Heart left ventricle (tissue), 16 donors: ENCODE results near the gene GADD45A. TPM values are rescaled to one million over a fixed set of nuclear protein-coding genes. Genes with fewer than 3 reads are reported as not detected.
"Not testable (repeated sequence)": the region's sequence is repeated elsewhere in the genome, so short reads cannot be mapped to it uniquely, and the experiment has no call there.

Experiments
- ATAC-seq, 4 donors: fragments of 200-7000 bp; cut with Tn5 transposase; one replicate each; pipeline ENCODE4 v1.9.1; 2020 to 2022; ENCODE audit warnings: moderate library complexity in 4 of 4, mild to moderate bottlenecking in 3 of 4, moderate number of reproducible peaks in 1 of 4
- DNase-seq, 5 donors: peaks; one replicate each; pipeline ENCODE4 v3.0.0-alpha.2; 2020
- H3K27ac ChIP-seq, 12 donors: fragments of 200-600 bp; sonication (generic) in 4 of 12; one replicate each; pipeline versions ENCODE4 v1.5.0 to v1.8.0; 2016 to 2022; ENCODE audit warnings: mild to moderate bottlenecking in 2 of 12
- H3K27me3 ChIP-seq, 9 donors: fragments of 200-600 bp; sonication (generic) in 2 of 9; one replicate each; pipeline versions ENCODE4 v1.5.1 to v1.8.0; 2016 to 2022; ENCODE audit warnings: mild to moderate bottlenecking in 3 of 9
- H3K36me3 ChIP-seq, 9 donors: fragments of 200-600 bp; sonication (generic) in 2 of 9; one replicate each; pipeline versions ENCODE4 v1.5.0 to v1.8.0; 2018 to 2022; ENCODE audit warnings: mild to moderate bottlenecking in 2 of 9
- H3K4me1 ChIP-seq, 12 donors: fragments of 200-600 bp; sonication (generic) in 4 of 12; one replicate each; pipeline versions ENCODE4 v1.5.0 to v1.8.0; 2016 to 2022; ENCODE audit warnings: mild to moderate bottlenecking in 3 of 12
- H3K4me3 ChIP-seq, 12 donors: fragments of 200-600 bp; sonication (generic) in 4 of 12; one replicate each; pipeline versions ENCODE4 v1.5.0 to v1.8.0; 2017 to 2022; ENCODE audit warnings: mild to moderate bottlenecking in 9 of 12, moderate library complexity in 4 of 12
- H3K9me3 ChIP-seq, 12 donors: fragments of 200-600 bp; sonication (generic) in 4 of 12; one replicate each; pipeline versions ENCODE4 v1.5.0 to v1.8.0; 2016 to 2022; ENCODE audit warnings: mild to moderate bottlenecking in 1 of 12
- POLR2A ChIP-seq, 2 donors: fragments of 450-650 bp; IDR thresholded peaks; one replicate each; pipeline ENCODE4 v1.6.1; 2017; ENCODE audit warnings: antibody characterized with exemption in 2 of 2, mild to moderate bottlenecking in 2 of 2, moderate library complexity in 2 of 2
- WGBS, 4 donors: extraction: QIAGEN DNeasy Blood & Tissue Kit in 2 of 4; methylation state at CpG; one replicate each; pipeline versions ENCODE4 v1.1.5 to v1.1.7; 2013 to 2018; 5-methylcytosine and 5-hydroxymethylcytosine counted together
- intact Hi-C, 10 donors: fragments of 100-400 bp; cut with DNase I; formaldehyde crosslinking; loops; one replicate each; pipeline versions ENCODE4 v1.11.1 to v1.14.2; 2022
- polyA plus RNA-seq, 2 donors: library from polyadenylated mRNA; stranded (reverse); fragments of 200-250 nt; gene quantifications; one replicate each; pipeline ENCODE4 v1.2.3, GENCODE V29; 2013
- total RNA-seq, 9 donors: library from RNA; depleted of rRNA in 2 of 9; stranded (reverse); fragments of >200 nt in 2 of 9; fragmentation: NEBNext Ultra II Directional in 3 of 9; extraction: Animal tissue kit (Norgen Biotek cat#: 25700) in 3 of 9; gene quantifications; one replicate each; pipeline versions ENCODE4 v1.1.0 to v1.2.4, GENCODE V29; 2016 to 2023
- TF ChIP-seq, protein P1 (sequence below), 12 donors: fragments of 200-600 bp; sonication (generic) in 4 of 12; IDR thresholded peaks; one replicate each; pipeline versions ENCODE4 v1.5.0 to v1.8.0; 2018 to 2022; ENCODE audit warnings: antibody characterized with exemption in 12 of 12, mild to moderate bottlenecking in 5 of 12
- donor health status: ischemic (EF 13 %, LVEDD 7.1; RV severe dilation, severe dysfunction).
- donor health status: healthy with polysubstance abuse.
- donor health status: DM: no; HTN: yes; CAD: no.
- donor health status: DM: no; HTN: no; CAD: no.
- donor health status: ischemic (EF 25% LVEDD 6.9; RV normal size, moderate dysfunction).
- donor health status: ischemic (EF 25% LVEDD 5.7; RV mildly dilated, moderate dysfunction).
- donor health status: healthy.
- donor health status: DM: yes; HTN: yes; CAD: no.
- donor health status: ischemic (EF 35%, LVEDD 5.7; RV mildly dilated, moderate dysfunction).
- donor health status: nonischemic (EF 11% LVEDD 7.7; RV severe dilation, severe dysfunction).
- donor health status: DM: yes; HTN: yes; CAD: no.
- donor health status: PGD.
- donor health status: ischemic (EF 29% LVEDD 5.4; RV normal size, mild dysfunction).
- donor health status: nonischemic (EF 23%, LVEDD 6.1; RV moderate dilation, normal function).

Gene GADD45A
- total and polyA plus RNA-seq, 11 donors = 26.5 to 119 (median 45.8) TPM

- Histone ChIP-seq H3K9me3 (no peaks in the 10 kb centered on the region), H3K4me1 (peaks cover 5 to 20% (median 15%) of the 10 kb centered on the region in 12 donors), H3K27ac (no peak overlapping the region), H3K27me3 (no peaks in the 10 kb centered on the region), H3K36me3 (no peaks in the 10 kb centered on the region), H3K4me3 (no peak overlapping the region)
- intact Hi-C loops = no loop called here
- ATAC-seq = peak in 1 of 4 donors; percentile 44
- DNase-seq = no peak
- TF ChIP-seq POLR2A (IDR thresholded peaks at IDR 0.05) = no peak
- TF ChIP-seq, protein P1, sequence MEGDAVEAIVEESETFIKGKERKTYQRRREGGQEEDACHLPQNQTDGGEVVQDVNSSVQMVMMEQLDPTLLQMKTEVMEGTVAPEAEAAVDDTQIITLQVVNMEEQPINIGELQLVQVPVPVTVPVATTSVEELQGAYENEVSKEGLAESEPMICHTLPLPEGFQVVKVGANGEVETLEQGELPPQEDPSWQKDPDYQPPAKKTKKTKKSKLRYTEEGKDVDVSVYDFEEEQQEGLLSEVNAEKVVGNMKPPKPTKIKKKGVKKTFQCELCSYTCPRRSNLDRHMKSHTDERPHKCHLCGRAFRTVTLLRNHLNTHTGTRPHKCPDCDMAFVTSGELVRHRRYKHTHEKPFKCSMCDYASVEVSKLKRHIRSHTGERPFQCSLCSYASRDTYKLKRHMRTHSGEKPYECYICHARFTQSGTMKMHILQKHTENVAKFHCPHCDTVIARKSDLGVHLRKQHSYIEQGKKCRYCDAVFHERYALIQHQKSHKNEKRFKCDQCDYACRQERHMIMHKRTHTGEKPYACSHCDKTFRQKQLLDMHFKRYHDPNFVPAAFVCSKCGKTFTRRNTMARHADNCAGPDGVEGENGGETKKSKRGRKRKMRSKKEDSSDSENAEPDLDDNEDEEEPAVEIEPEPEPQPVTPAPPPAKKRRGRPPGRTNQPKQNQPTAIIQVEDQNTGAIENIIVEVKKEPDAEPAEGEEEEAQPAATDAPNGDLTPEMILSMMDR (IDR thresholded peaks at IDR 0.05) = no peak
- WGBS, 4 donors = 64 to 78% (median 68%) methylated on average over 3 of the region's 3 CpGs
Observed at GRCh38 chr1:67651031-67651430, 34.0 kb upstream of the GADD45A start.

- intact Hi-C loops = no loop called here
- DNase-seq (no peak), ATAC-seq (peak in 2 of 4 donors; percentile 13 to 56)
- no peak overlapping the region for H3K4me3 ChIP-seq
- no peak overlapping the region for H3K27ac ChIP-seq
- H3K36me3 ChIP-seq = no peaks in the 10 kb centered on the region
- no peaks in the 10 kb centered on the region for H3K27me3 ChIP-seq
- no peak for TF ChIP-seq POLR2A (IDR thresholded peaks at IDR 0.05)
- TF ChIP-seq, protein P1 (IDR thresholded peaks at IDR 0.05) = no peak
- H3K9me3 ChIP-seq = no peaks in the 10 kb centered on the region
- H3K4me1 ChIP-seq = peaks cover 0 to 2% (median 0%) of the 10 kb centered on the region in 12 donors
- 83 to 90% (median 86%) methylated on average over 2 of the region's 2 CpGs for WGBS, 4 donors
Observed at GRCh38 chr1:67652800-67653199, 32.2 kb upstream of the GADD45A start.

GRCh38 chr1:67653304-67653703, 31.7 kb upstream of the GADD45A start:
- no peaks in the 10 kb centered on the region for H3K4me1 ChIP-seq
- intact Hi-C loops = no loop called here
- TF ChIP-seq, protein P1 (IDR thresholded peaks at IDR 0.05) = no peak
- no peak for TF ChIP-seq POLR2A (IDR thresholded peaks at IDR 0.05)
- H3K36me3 ChIP-seq = no peaks in the 10 kb centered on the region
- DNase-seq = no peak
- H3K9me3 ChIP-seq = no peaks in the 10 kb centered on the region
- no peak overlapping the region for H3K4me3 ChIP-seq
- no peak overlapping the region for H3K27ac ChIP-seq
- H3K27me3 ChIP-seq = no peaks in the 10 kb centered on the region
- no peak for ATAC-seq

GRCh38 chr1:67655581-67655980, 29.4 kb upstream of the GADD45A start:
- intact Hi-C loops = no loop called here
- H3K27me3 ChIP-seq = no peaks in the 10 kb centered on the region
- no peaks in the 10 kb centered on the region for H3K4me1 ChIP-seq
- H3K9me3 ChIP-seq = no peaks in the 10 kb centered on the region
- WGBS, 4 donors = 95 to 97% (median 97%) methylated on average over 2 of the region's 2 CpGs
- H3K27ac ChIP-seq = no peak overlapping the region
- DNase-seq (no peak), ATAC-seq (no peak)
- no peaks in the 10 kb centered on the region for H3K36me3 ChIP-seq
- H3K4me3 ChIP-seq = no peak overlapping the region
- no peak for TF ChIP-seq POLR2A (IDR thresholded peaks at IDR 0.05)
- TF ChIP-seq, protein P1 (IDR thresholded peaks at IDR 0.05) = no peak

DNA sequence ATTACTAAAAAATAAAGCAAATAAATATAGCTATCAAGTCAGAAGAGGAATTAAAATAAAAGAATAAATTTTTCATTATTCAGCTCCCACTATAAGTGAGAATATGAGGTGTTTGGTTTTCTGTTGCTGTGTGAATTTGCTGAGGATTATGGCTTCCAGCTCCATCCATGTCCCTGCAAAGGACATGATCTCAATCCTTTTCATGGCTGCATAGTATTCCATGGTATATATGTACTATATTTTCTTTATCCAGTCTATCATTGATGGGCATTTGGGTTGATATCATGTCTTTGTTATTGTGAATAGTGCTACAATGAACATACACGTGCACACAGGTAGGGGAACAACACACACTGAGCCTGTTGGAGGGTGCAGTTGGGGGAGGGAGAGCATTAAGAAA, 27.8 kb upstream of the GADD45A start:
- H3K4me1 ChIP-seq, H3K27me3 ChIP-seq, H3K4me3 ChIP-seq, intact Hi-C loops, H3K36me3 ChIP-seq, H3K9me3 ChIP-seq, H3K27ac ChIP-seq, ATAC-seq, DNase-seq: not testable (repeated sequence)
- WGBS, 4 donors = 89 to 97% (median 95%) methylated on average over 1 of the region's 1 CpG
